ENCODE data around the gene STAC3.

The STAC3 gene

DNA sequence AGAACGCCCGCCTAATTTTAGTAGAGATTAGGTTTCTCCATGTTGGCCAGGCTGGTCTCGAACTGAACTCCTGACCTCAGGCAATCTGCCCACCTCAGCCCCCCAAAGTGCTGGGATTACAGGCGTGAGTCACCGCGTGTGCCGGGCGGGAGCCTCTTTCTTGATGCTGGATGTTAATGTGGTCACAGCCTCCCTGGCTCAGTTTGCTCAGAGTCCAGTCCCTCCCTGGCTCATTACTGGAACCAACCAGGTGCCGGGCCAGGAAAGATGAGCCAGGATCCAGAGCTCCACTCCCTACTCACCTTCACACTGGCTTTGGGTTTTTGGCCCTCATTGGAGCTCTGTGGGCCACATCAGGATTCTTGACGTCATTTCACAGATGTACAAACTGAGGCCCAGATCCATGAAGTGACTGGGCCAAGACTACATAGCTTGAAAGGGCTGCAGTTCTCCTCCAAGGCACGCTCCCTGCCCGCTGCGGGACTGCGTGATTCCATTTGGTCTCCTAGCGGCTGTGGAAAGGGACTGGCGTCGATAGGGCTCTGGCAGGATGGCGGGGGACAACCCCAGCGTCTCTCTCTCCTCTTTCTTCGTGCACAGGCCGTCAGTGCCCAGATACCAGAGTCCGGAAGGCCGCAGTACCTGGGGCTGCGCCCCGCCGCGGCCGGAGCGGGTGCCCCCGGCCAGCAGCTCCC, 26.6 kb downstream of the STAC3 start:
- Histone ChIP-seq H3K9ac (ENCODE audit: low read length) (no peak overlapping the region), H3K4me1 (ENCODE audit: control insufficient read depth, low read depth, low read length) (peaks cover 38% of the 10 kb centered on the region), H3K27ac (ENCODE audit: low read length) (no peak overlapping the region), H3K36me3 (ENCODE audit: control insufficient read depth, low read depth, low read length) (no peaks in the 10 kb centered on the region), H3K4me3 (ENCODE audit: low read length) (no peak overlapping the region), H3K27me3 (ENCODE audit: control insufficient read depth, insufficient read depth, low read length) (peaks cover 99% of the 10 kb centered on the region), H3K9me3 (ENCODE audit: control insufficient read depth, low read depth, low read length) (no peaks in the 10 kb centered on the region)

DNA sequence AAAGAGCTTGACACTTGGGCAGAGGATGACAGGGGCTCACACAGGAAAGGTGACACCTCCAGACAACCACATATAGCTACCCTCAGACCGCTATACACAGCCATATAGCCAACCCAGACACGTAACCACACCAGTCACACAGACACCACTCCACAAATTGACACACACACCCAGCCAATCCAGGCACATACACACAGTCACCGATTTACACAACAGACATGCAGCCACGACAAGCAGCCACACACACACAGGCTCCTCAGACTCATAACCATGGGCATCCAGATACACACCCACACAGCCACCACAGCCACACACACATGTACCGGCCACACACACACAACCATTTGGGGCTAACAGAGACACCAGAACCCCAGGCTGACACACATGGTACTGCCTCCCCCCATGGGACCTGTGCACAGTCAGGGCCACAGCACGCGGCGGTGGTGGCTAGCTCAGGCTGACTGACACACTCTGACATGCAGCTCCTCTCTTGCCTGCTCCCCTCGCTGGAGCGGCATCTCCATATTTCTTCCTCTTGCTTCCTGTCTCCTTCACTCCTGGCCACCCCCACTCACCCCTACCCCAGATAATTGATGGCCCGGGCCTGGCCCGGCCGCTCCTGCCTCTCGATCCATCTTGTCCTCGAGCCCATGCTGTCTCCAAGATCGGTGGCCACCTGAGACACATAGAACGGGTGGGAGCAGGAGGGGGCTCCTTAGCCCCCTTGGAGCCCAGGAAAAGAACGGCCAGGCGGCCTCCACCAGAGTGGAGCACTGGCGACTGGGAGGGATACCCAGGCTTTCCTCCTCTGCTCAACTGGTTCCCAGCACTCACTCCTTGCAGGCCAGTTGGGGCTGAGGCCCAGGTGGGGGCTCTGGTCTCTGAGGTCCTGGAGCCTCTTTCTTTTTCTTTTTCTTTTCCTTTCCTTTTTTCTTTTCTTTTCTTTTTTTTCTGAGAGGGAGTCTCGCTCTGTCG, 27.5 kb downstream of the STAC3 start:
- Histone ChIP-seq H3K27me3 (ENCODE audit: control insufficient read depth, insufficient read depth, low read length) (peaks cover 100% of the 10 kb centered on the region), H3K9ac (ENCODE audit: low read length) (no peak overlapping the region), H3K27ac (ENCODE audit: low read length) (no peak overlapping the region), H3K9me3 (ENCODE audit: control insufficient read depth, low read depth, low read length) (no peaks in the 10 kb centered on the region), H3K4me1 (ENCODE audit: control insufficient read depth, low read depth, low read length) (peaks cover 34% of the 10 kb centered on the region), H3K4me3 (ENCODE audit: low read length) (no peak overlapping the region), H3K36me3 (ENCODE audit: control insufficient read depth, low read depth, low read length) (no peaks in the 10 kb centered on the region)

DNA sequence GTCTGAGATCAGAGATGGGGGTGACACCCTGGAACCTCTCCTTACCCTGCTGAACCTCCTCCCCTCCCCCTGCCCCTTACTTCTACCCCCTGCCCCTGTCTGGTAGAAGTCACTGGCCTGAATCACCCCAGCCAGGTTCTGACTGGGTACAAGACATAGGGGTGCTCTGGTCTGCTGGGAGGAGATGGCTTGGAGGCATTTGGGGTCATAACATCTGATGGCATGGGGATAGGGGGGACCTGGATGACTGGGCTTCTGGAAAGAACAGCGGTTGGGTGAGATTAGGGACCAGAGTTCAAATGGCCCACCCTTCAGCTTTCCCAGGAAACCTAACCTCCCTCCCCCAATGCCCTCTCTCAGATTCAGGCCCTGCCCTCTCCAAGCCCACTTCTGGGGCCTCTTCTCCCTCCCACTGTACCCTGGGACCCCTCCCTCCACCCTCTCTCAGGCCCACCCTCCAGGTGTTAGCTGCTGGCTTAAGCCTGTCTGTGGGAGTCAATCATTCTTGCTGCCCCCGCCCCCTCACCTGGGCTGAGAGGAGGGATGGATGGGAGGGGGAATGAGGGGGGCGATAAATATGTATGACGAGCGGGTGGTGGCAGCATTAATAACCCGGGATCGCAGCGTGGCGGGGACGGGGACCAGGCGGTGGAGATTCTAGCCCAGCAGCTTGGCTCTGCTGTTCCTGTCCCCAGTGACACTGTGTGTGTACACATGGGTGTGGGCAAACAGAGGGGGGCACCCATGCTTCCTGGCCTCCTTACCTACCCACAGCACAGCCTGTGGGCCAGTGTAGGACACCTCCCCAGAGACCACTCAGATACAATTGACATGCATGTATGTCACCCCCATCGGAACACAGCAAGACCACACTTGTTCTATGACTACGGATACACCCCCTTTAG, 28.4 kb downstream of the STAC3 start:
- Histone ChIP-seq H3K9ac (ENCODE audit: low read length) (no peak overlapping the region), H3K36me3 (ENCODE audit: control insufficient read depth, low read depth, low read length) (no peaks in the 10 kb centered on the region), H3K27ac (ENCODE audit: low read length) (no peak overlapping the region), H3K4me3 (ENCODE audit: low read length) (no peak overlapping the region), H3K4me1 (ENCODE audit: control insufficient read depth, low read depth, low read length) (peaks cover 32% of the 10 kb centered on the region), H3K27me3 (ENCODE audit: control insufficient read depth, insufficient read depth, low read length) (peaks cover 100% of the 10 kb centered on the region), H3K9me3 (ENCODE audit: control insufficient read depth, low read depth, low read length) (no peaks in the 10 kb centered on the region)

DNA sequence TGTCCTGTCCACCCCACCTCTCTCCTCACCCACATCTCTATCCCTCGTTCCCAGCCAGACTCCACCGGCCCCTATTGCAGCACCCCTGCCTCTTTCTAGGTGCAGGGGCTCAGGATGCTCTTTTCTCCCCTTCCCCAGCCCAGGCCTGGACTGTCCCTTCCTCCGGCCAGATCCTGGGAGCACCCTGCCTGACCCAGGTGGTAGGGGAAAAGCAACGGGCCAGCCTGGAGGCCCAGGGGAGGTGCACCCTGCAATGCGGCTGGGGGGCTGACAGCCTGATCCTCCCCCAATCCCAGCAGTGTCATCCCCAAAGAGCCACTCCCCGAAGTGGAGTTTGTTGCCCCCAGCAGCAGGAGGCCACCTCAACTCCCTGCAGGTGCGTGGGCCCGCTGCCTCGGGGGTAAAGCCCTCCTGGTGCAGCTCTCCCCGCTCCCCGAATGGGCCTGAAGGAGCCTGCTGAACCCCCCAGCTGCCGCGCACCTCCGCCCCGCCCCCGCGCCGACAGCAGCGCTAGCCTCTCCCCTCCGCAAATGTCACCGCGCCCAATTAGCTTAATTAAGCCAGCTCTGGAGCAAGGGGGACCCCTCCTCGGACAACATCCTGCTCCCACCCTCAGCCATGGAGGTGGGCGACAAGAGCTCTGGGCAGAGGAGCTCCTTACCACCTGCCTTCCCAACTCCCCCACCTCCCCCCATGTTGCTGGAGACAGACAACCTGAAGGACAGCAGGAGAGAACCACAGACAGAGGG, 29.6 kb downstream of the STAC3 start:
- peak overlapping the region; percentile 30 for H3K4me3 ChIP-seq (ENCODE audit: low read length)
- no peaks in the 10 kb centered on the region for H3K9me3 ChIP-seq (ENCODE audit: control insufficient read depth, low read depth, low read length)
- H3K9ac ChIP-seq (ENCODE audit: low read length): no peak overlapping the region
- no peaks in the 10 kb centered on the region for H3K36me3 ChIP-seq (ENCODE audit: control insufficient read depth, low read depth, low read length)
- H3K27me3 ChIP-seq (ENCODE audit: control insufficient read depth, insufficient read depth, low read length): peaks cover 99% of the 10 kb centered on the region
- H3K27ac ChIP-seq (ENCODE audit: low read length): no peak overlapping the region
- H3K4me1 ChIP-seq (ENCODE audit: control insufficient read depth, low read depth, low read length): peaks cover 23% of the 10 kb centered on the region

DNA sequence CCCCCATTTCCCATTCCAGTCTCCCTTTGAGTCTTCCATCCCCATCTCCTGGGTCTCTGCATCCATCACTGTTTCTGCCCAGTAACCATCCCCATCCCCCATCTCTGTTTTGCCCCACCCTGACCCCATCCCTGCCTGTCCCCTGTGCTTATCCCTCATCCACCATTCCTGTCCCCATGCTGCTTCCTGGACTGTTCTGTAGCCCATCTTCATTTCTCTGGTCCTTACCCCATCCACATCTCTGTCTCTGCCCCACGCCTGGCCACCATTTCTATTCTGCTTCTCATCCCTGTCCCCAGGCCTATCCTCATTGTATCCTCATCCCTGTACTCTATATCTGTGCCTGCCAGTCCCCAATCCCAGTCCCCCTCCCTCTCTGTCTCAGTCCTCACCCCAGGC, 30.2 kb downstream of the STAC3 start:
- Histone ChIP-seq H3K9me3 (ENCODE audit: control insufficient read depth, low read depth, low read length) (no peaks in the 10 kb centered on the region), H3K4me1 (ENCODE audit: control insufficient read depth, low read depth, low read length) (peaks cover 20% of the 10 kb centered on the region), H3K9ac (ENCODE audit: low read length) (no peak overlapping the region), H3K36me3 (ENCODE audit: control insufficient read depth, low read depth, low read length) (no peaks in the 10 kb centered on the region), H3K4me3 (ENCODE audit: low read length) (no peak overlapping the region), H3K27me3 (ENCODE audit: control insufficient read depth, insufficient read depth, low read length) (peaks cover 99% of the 10 kb centered on the region), H3K27ac (ENCODE audit: low read length) (no peak overlapping the region)

DNA sequence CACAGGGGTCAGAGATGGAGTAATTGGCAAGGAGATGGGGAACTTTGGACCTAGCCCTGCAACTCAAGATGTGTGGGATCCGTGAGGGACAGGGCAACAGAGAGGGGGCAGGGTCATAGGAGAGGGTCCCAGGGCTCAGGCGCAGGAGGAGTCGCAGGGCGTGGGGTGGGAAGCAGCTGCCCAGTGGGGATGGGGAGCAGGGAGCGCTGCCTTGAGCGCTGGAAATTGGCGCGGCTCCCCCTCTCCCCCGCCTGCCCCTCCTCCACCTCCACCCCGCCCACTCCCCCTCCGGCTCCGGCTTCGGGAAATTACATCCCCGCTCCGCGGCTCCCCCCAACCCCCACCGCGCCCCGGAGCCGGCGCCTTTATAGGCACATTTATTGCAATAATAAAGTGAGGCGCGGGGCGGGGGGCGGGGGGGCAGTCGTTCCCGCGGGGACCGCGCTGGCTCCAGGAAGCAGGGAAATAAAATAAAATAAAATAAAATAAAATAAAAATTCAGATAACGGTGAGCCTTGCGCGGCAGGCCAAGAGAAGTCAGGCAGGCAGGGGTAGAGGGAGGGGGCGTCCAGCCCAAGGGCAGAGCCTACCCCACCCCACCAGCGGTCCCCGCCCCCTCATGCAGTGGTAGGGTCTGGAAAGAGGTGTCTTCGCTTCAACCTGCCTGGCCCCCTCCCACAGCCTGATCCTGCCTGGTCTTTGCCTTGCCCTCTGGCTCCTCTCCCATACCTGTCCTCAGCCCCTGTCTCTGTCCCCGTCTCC, 30.8 kb downstream of the STAC3 start:
- Histone ChIP-seq H3K9ac (ENCODE audit: low read length) (no peak overlapping the region), H3K27ac (ENCODE audit: low read length) (no peak overlapping the region), H3K4me1 (ENCODE audit: control insufficient read depth, low read depth, low read length) (peaks cover 19% of the 10 kb centered on the region), H3K9me3 (ENCODE audit: control insufficient read depth, low read depth, low read length) (peaks cover 4% of the 10 kb centered on the region), H3K36me3 (ENCODE audit: control insufficient read depth, low read depth, low read length) (no peaks in the 10 kb centered on the region), H3K4me3 (ENCODE audit: low read length) (peak overlapping the region; percentile 9), H3K27me3 (ENCODE audit: control insufficient read depth, insufficient read depth, low read length) (peaks cover 99% of the 10 kb centered on the region)

DNA sequence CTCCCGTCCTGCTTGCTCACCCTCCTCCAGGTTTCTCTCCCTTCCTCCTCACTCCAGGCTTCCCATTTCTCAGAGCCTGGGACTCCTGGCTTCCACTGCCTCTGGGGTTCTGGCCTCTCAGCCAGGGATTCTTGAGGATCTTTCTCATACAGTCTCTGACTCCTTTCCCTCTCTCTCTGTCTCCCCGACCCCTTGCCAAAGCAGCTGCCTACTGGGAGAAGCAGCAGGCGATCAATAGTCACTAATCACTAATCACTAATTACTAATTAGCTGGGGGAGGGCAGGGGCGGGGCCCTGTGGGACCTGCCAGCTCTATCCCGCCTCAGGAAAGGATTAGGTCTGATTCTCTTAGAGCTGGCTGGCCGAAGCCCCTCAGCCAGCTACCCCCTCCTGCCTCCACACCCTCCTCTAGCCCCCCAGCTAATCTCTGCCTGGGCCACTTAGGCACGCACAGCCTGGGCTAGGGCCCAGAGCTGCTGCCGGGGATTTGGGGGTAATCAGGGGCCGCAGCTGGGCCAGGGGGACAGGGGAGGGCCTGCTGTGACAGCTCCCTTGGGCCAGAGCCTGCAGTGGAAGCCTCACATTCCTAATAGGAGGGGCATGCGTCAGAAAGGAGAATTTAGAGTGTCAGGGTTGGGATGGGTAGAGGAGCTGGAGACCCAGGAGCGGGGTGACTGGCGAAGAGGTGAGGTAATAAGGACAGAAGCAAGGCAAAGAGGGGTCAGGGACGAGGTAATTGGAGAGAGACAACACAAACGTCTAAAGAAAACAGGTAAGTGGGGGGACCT, 31.6 kb downstream of the STAC3 start:
- Histone ChIP-seq H3K4me3 (ENCODE audit: low read length) (peak overlapping the region; percentile 9), H3K9ac (ENCODE audit: low read length) (no peak overlapping the region), H3K27me3 (ENCODE audit: control insufficient read depth, insufficient read depth, low read length) (peaks cover 99% of the 10 kb centered on the region), H3K4me1 (ENCODE audit: control insufficient read depth, low read depth, low read length) (peaks cover 24% of the 10 kb centered on the region), H3K9me3 (ENCODE audit: control insufficient read depth, low read depth, low read length) (peaks cover 4% of the 10 kb centered on the region), H3K36me3 (ENCODE audit: control insufficient read depth, low read depth, low read length) (no peaks in the 10 kb centered on the region), H3K27ac (ENCODE audit: low read length) (no peak overlapping the region)

DNA sequence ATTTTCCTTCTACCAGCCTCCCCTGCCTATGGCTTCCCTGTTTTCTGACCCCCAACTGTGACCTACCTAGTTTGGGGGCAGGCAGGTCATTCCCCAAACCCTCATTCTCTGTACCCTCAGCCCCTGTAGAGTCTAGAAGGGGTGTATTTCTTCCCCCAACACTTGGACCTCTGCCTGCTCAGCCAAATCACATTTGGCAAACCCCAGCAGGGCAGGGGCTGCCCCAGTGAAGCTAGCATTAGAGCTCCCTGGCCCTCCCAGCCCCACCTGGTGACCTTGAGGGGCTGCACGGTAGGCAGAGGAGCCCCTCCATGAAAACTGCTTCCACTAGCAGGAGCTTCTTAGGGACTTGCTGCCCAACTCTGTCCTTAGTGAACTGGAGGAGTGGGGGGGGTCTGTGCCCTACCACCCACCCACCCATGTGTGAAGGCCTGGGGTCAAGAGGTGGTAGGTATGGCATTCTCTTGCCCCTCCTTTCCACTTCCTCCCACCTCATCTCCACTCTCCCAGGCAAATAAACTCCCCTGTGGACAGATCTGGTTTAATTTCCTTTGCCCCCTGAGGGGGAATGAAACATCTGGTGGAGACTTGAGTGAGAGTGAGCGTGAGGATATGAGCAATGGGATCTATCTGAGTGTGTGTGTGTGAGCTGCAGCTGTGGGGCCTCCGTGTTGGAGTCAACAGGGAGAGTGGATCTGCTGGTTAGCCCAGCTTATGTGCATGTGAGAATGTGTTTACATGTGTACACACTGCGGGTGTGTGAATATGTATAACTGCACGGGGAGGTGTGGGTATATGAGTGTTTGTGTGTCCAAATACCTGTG, 32.7 kb downstream of the STAC3 start:
- Histone ChIP-seq H3K9ac (ENCODE audit: low read length) (no peak overlapping the region), H3K4me3 (ENCODE audit: low read length) (no peak overlapping the region), H3K36me3 (ENCODE audit: control insufficient read depth, low read depth, low read length) (no peaks in the 10 kb centered on the region), H3K4me1 (ENCODE audit: control insufficient read depth, low read depth, low read length) (peaks cover 34% of the 10 kb centered on the region), H3K9me3 (ENCODE audit: control insufficient read depth, low read depth, low read length) (peaks cover 4% of the 10 kb centered on the region), H3K27me3 (ENCODE audit: control insufficient read depth, insufficient read depth, low read length) (peaks cover 98% of the 10 kb centered on the region), H3K27ac (ENCODE audit: low read length) (no peak overlapping the region)

All from iPS-18a (cell line).